WTC11 (cell line): ENCODE results near the gene PPP1R14C. TPM values are rescaled to one million over a fixed set of nuclear protein-coding genes. Genes with fewer than 3 reads are reported as not detected.
A peak's percentile ranks its signal among the peaks of the same experiment; 100 is the strongest.

Experiments
- ATAC-seq: fragments of 200-7000 bp; cut with Tn5 transposase; 2 replicates; pipeline ENCODE4 v1.10.0; 2021; ENCODE audit warnings: mild to moderate bottlenecking, moderate library complexity
- CTCF ChIA-PET: fragments of 300-600 bp; sonication (Branson Sonifier 250); formaldehyde crosslinking; loops from one replicate; lab custom pipeline; 2021; ENCODE audit warnings: antibody characterized with exemption; lab: Charles Lee
- POLR2A ChIA-PET: fragments of 350-600 bp; sonication (Branson Sonifier 250); formaldehyde crosslinking; loops from one replicate; lab custom pipeline; 2021; ENCODE audit warnings: antibody characterized with exemption; lab: Charles Lee
- DNase-seq: peaks from one replicate; pipeline ENCODE4 v3.0.0; 2021; ENCODE audit warnings: low spot score
- H3K27ac Mint-ChIP-seq: 2 replicates; pipeline ENCODE4 v1.8.0; 2021; ENCODE audit warnings: mixed read lengths
- H3K27me3 Mint-ChIP-seq: 2 replicates; pipeline ENCODE4 v1.8.0; 2021; ENCODE audit warnings: low read depth, mild to moderate bottlenecking, moderate library complexity, mixed read lengths
- H3K36me3 Mint-ChIP-seq: 2 replicates; pipeline ENCODE4 v1.8.0; 2021; ENCODE audit warnings: mixed read lengths
- H3K4me1 Mint-ChIP-seq: 2 replicates; pipeline ENCODE4 v1.8.0; 2022; ENCODE audit warnings: mixed read lengths
- H3K4me3 Mint-ChIP-seq: 2 replicates; pipeline ENCODE4 v1.8.0; 2021; ENCODE audit warnings: mild to moderate bottlenecking, moderate library complexity, mixed read lengths
- H3K9me3 Mint-ChIP-seq: 2 replicates; pipeline ENCODE4 v1.8.0; 2021; ENCODE audit warnings: mixed read lengths
- E2F4 ChIP-seq: sonication (generic); formaldehyde crosslinking; IDR thresholded peaks from 2 replicates; pipeline ENCODE4 v1.8.1; 2022; ENCODE audit warnings: low read depth, mild to moderate bottlenecking, moderate library complexity, missing genetic modification reagents, borderline replicate concordance
- E2F5 ChIP-seq: sonication (generic); formaldehyde crosslinking; IDR thresholded peaks from 2 replicates; pipeline ENCODE4 v1.8.1; 2022; ENCODE audit warnings: mild to moderate bottlenecking, moderate library complexity, missing genetic modification reagents
- EMX1 ChIP-seq: fragments of 250-450 bp; sonication (Bioruptor Pico); IDR thresholded peaks from 2 replicates; pipeline ENCODE4 v1.8.0; 2021; ENCODE audit warnings: mild to moderate bottlenecking
- ESRRA ChIP-seq: sonication (generic); formaldehyde crosslinking; IDR thresholded peaks from 2 replicates; pipeline ENCODE4 v1.8.1; 2022; ENCODE audit warnings: mild to moderate bottlenecking, missing genetic modification reagents, borderline replicate concordance
- ETV6 ChIP-seq: sonication (generic); formaldehyde crosslinking; IDR thresholded peaks from 2 replicates; pipeline ENCODE4 v1.8.1; 2022; ENCODE audit warnings: mild to moderate bottlenecking, missing genetic modification reagents
- JAZF1 ChIP-seq: fragments of 250-450 bp; sonication (Bioruptor Pico); IDR thresholded peaks from 2 replicates; pipeline ENCODE4 v1.9.0; 2021; ENCODE audit warnings: moderate library complexity, mild to moderate bottlenecking, inconsistent platforms
- MAX ChIP-seq: sonication (generic); formaldehyde crosslinking; IDR thresholded peaks from 2 replicates; pipeline ENCODE4 v1.8.0; 2022; ENCODE audit warnings: mild to moderate bottlenecking, missing genetic modification reagents
- NFE2L1 ChIP-seq: sonication (generic); formaldehyde crosslinking; IDR thresholded peaks from 2 replicates; pipeline ENCODE4 v1.8.1; 2023; ENCODE audit warnings: missing genetic modification reagents
- NFYB ChIP-seq: sonication (generic); formaldehyde crosslinking; conservative IDR thresholded peaks from 2 replicates; pipeline ENCODE4 v1.8.0; 2022; ENCODE audit warnings: low read depth, missing genetic modification reagents
- TEAD4 ChIP-seq: sonication (generic); formaldehyde crosslinking; IDR thresholded peaks from 2 replicates; pipeline ENCODE4 v1.8.0; 2022; ENCODE audit warnings: mild to moderate bottlenecking, missing genetic modification reagents
- ZNF263 ChIP-seq: sonication (generic); formaldehyde crosslinking; IDR thresholded peaks from 2 replicates; pipeline ENCODE4 v1.8.1; 2022; ENCODE audit warnings: low read depth, mild to moderate bottlenecking, moderate library complexity, missing genetic modification reagents
- ZNF396 ChIP-seq: fragments of 250-450 bp; sonication (Bioruptor Pico); IDR thresholded peaks from 2 replicates; pipeline ENCODE4 v1.8.0; 2021; ENCODE audit warnings: mild to moderate bottlenecking, moderate library complexity, borderline replicate concordance
- ZNF423 ChIP-seq: fragments of 250-450 bp; sonication (Bioruptor Pico); IDR thresholded peaks from 2 replicates; pipeline ENCODE4 v2.1.2; 2022; ENCODE audit warnings: mild to moderate bottlenecking, moderate library complexity
- ZNF425 ChIP-seq: fragments of 250-450 bp; sonication (Bioruptor Pico); conservative IDR thresholded peaks from 2 replicates; pipeline ENCODE4 v1.9.0; 2021; ENCODE audit warnings: mild to moderate bottlenecking
- ZNF512 ChIP-seq: sonication (generic); formaldehyde crosslinking; IDR thresholded peaks from 2 replicates; pipeline ENCODE4 v1.8.1; 2022; ENCODE audit warnings: missing genetic modification reagents, borderline replicate concordance
- total RNA-seq: library from RNA; stranded (reverse); gene quantifications from 3 replicates; pipeline ENCODE4 v1.2.3, GENCODE V29; 2021
- TF ChIP-seq, protein P1 (sequence below): sonication (generic); formaldehyde crosslinking; IDR thresholded peaks from 2 replicates; pipeline ENCODE4 v1.8.1; 2023; ENCODE audit warnings: mild to moderate bottlenecking, moderate library complexity, missing genetic modification reagents
- TF ChIP-seq, protein P2 (sequence below): sonication (generic); formaldehyde crosslinking; IDR thresholded peaks from 2 replicates; pipeline ENCODE4 v1.8.1; 2023; ENCODE audit warnings: mild to moderate bottlenecking, missing genetic modification reagents
- TF ChIP-seq, protein P3 (sequence below): sonication (generic); formaldehyde crosslinking; conservative IDR thresholded peaks from 2 replicates; pipeline ENCODE4 v1.8.1; 2022; ENCODE audit warnings: mild to moderate bottlenecking, missing genetic modification reagents

Gene PPP1R14C
- total RNA-seq, 1 experiment from 2014 or later: 1.1 TPM

DNA sequence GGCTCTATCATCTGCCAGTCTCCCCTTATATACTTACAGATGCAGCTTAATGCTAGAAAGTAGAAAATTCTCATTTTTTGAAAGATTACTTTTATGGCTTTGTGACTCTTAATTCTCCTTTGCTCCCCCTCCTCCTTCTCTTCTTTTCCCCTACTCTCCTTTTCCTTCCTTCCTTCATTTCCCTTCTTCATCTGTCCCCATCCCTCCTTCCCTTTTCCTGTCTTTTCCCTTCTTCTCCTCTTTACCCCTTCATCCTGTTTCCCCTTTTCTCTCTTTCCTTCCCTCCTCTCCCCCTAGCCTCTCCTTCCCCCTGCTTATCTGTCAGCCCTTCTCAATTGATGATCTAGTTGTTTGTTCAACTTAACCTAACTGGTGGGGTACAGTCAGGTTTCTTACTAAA, 71.5 kb downstream of the PPP1R14C start:
- peaks cover 6% of the 10 kb centered on the region; the same call in 1 of the 2 replicates for H3K4me1 Mint-ChIP-seq
- TF ChIP-seq E2F4 (no peak), E2F5 (no peak), ESRRA (CRISPR knock-in tag) (no peak), JAZF1 (CRISPR knock-in tag) (no peak), NFYB (no peak), ZNF263 (CRISPR knock-in tag) (no peak), ETV6 (CRISPR knock-in tag) (no peak)
- TF ChIP-seq, protein P1, sequence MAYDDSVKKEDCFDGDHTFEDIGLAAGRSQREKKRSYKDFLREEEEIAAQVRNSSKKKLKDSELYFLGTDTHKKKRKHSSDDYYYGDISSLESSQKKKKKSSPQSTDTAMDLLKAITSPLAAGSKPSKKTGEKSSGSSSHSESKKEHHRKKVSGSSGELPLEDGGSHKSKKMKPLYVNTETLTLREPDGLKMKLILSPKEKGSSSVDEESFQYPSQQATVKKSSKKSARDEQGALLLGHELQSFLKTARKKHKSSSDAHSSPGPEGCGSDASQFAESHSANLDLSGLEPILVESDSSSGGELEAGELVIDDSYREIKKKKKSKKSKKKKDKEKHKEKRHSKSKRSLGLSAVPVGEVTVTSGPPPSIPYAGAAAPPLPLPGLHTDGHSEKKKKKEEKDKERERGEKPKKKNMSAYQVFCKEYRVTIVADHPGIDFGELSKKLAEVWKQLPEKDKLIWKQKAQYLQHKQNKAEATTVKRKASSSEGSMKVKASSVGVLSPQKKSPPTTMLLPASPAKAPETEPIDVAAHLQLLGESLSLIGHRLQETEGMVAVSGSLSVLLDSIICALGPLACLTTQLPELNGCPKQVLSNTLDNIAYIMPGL: no peak
- TF ChIP-seq, protein P2, sequence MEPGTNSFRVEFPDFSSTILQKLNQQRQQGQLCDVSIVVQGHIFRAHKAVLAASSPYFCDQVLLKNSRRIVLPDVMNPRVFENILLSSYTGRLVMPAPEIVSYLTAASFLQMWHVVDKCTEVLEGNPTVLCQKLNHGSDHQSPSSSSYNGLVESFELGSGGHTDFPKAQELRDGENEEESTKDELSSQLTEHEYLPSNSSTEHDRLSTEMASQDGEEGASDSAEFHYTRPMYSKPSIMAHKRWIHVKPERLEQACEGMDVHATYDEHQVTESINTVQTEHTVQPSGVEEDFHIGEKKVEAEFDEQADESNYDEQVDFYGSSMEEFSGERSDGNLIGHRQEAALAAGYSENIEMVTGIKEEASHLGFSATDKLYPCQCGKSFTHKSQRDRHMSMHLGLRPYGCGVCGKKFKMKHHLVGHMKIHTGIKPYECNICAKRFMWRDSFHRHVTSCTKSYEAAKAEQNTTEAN (CRISPR knock-in tag): no peak
- TF ChIP-seq, protein P3, sequence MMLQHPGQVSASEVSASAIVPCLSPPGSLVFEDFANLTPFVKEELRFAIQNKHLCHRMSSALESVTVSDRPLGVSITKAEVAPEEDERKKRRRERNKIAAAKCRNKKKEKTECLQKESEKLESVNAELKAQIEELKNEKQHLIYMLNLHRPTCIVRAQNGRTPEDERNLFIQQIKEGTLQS (CRISPR knock-in tag): no peak
- no peaks in the 10 kb centered on the region for H3K9me3 Mint-ChIP-seq
- H3K4me3 Mint-ChIP-seq: no peak overlapping the region
- ATAC-seq: no peak
- CTCF ChIA-PET: no interaction called here
- DNase-seq: no peak
- POLR2A ChIA-PET: no interaction called here
- no peak overlapping the region for H3K27ac Mint-ChIP-seq
- H3K27me3 Mint-ChIP-seq: peaks cover 6% of the 10 kb centered on the region
- H3K36me3 Mint-ChIP-seq: no peaks in the 10 kb centered on the region

- CTCF ChIA-PET: interaction anchor here (1.5 kb wide), 1 partner anchor 140 kb away, joined by 7 read pairs; no protein-coding TSS in a partner anchor
- TF ChIP-seq ESRRA (CRISPR knock-in tag): no peak
- TF ChIP-seq ZNF423 (CRISPR knock-in tag): no peak
- TF ChIP-seq, all 79 proteins: peak for 0
- ATAC-seq (no peak), DNase-seq (no peak)
- POLR2A ChIA-PET: no interaction called here
- peaks cover 3% of the 10 kb centered on the region; the same call in 1 of the 2 replicates for H3K9me3 Mint-ChIP-seq
- H3K27me3 Mint-ChIP-seq: peaks cover 5% of the 10 kb centered on the region
- no peak overlapping the region for H3K27ac Mint-ChIP-seq
- H3K4me1 Mint-ChIP-seq: peaks cover 18% of the 10 kb centered on the region
- H3K36me3 Mint-ChIP-seq: no peaks in the 10 kb centered on the region
- no peak overlapping the region for H3K4me3 Mint-ChIP-seq
These were observed 78.0 kb downstream of the PPP1R14C start for GRCh38 chr6:150220634-150221551.

- ATAC-seq (peak; percentile 70), DNase-seq (no peak)
- no peaks in the 10 kb centered on the region for H3K36me3 Mint-ChIP-seq
- POLR2A ChIA-PET: no interaction called here
- H3K27me3 Mint-ChIP-seq: peaks cover 42% of the 10 kb centered on the region
- no peak overlapping the region for H3K27ac Mint-ChIP-seq
- H3K9me3 Mint-ChIP-seq: peaks cover 3% of the 10 kb centered on the region; the same call in 1 of the 2 replicates
- no peak overlapping the region for H3K4me3 Mint-ChIP-seq
- H3K4me1 Mint-ChIP-seq: peaks cover 41% of the 10 kb centered on the region
- CTCF ChIA-PET: interaction anchor here (0.9 kb wide), 1 partner anchor 144 kb away, joined by 4 read pairs; no protein-coding TSS in a partner anchor
- TF ChIP-seq ESRRA (CRISPR knock-in tag): no peak
- TF ChIP-seq, protein P1: no peak
- TF ChIP-seq NFE2L1: no peak
- TF ChIP-seq ZNF425 (CRISPR knock-in tag): no peak
- TF ChIP-seq MAX (CRISPR knock-in tag): no peak
- no peak for TF ChIP-seq TEAD4
- TF ChIP-seq ZNF396 (CRISPR knock-in tag): no peak
- no peak for TF ChIP-seq ZNF512 (CRISPR knock-in tag)
- TF ChIP-seq EMX1 (CRISPR knock-in tag): no peak
These were observed 82.0 kb downstream of the PPP1R14C start for GRCh38 chr6:150224820-150225219.
